Common myeloid progenitor, CD34-positive (primary cell): ENCODE results near the gene SERINC2.
"Not testable (repeated sequence)": the region's sequence is repeated elsewhere in the genome, so short reads cannot be mapped to it uniquely, and the experiment has no call there.

Source experiments
- CTCF ChIA-PET: fragments of 350-600 bp; sonication (Branson Sonifier 250); formaldehyde crosslinking; loops from one replicate; lab custom pipeline; 2021; ENCODE audit warnings: antibody characterized with exemption; lab: Charles Lee
- POLR2A ChIA-PET: fragments of 350-600 bp; sonication (Branson Sonifier 250); formaldehyde crosslinking; loops from one replicate; lab custom pipeline; 2021; ENCODE audit warnings: antibody characterized with exemption; lab: Charles Lee
- DNase-seq, 3 donors: peaks; one replicate each; pipeline versions ENCODE4 v3.0.0 to v3.0.0-alpha.2; 2013
- H3K27ac ChIP-seq, 2 experiments: 1 replicate in 1 of 2; 2 replicates in 1 of 2; pipeline ENCODE4 v1.7.0; 2013; ENCODE audit warnings: inconsistent platforms in 2 of 2, low read length in 2 of 2, mild to moderate bottlenecking in 2 of 2, low read depth in 1 of 2, moderate library complexity in 1 of 2; ENCODE audit not compliant: severe bottlenecking in 2 of 2, insufficient read depth in 1 of 2, poor library complexity in 1 of 2
- H3K27me3 ChIP-seq, 5 experiments: replicated peaks in 2 of 5; 1 replicate in 3 of 5; 2 replicates in 2 of 5; pipeline versions ENCODE4 v1.6.1 to v1.7.0; 2013; ENCODE audit warnings: low read length in 4 of 5, mild to moderate bottlenecking in 2 of 5, moderate library complexity in 2 of 5, inconsistent platforms in 1 of 5; ENCODE audit not compliant: insufficient read depth in 5 of 5, control insufficient read depth in 4 of 5
- H3K36me3 ChIP-seq, 4 experiments: 1 replicate in 2 of 4; 2 replicates in 2 of 4; pipeline versions ENCODE4 v1.6.1 to v1.7.0; 2013; ENCODE audit warnings: low read length in 3 of 4, control low read depth in 1 of 4, mild to moderate bottlenecking in 1 of 4; ENCODE audit not compliant: control insufficient read depth in 4 of 4, insufficient read depth in 4 of 4
- H3K4me1 ChIP-seq, 4 experiments: 1 replicate in 3 of 4; 2 replicates in 1 of 4; pipeline versions ENCODE4 v1.6.1 to v1.7.1; 2013; ENCODE audit warnings: low read length in 3 of 4, mild to moderate bottlenecking in 3 of 4, control low read depth in 1 of 4, inconsistent platforms in 1 of 4, moderate library complexity in 1 of 4; ENCODE audit not compliant: control insufficient read depth in 4 of 4, insufficient read depth in 4 of 4; ENCODE audit errors: control extremely low read depth in 1 of 4
- H3K4me3 ChIP-seq, 7 experiments: 1 replicate in 4 of 7; 2 replicates in 3 of 7; pipeline versions ENCODE4 v1.5.1 to v1.7.0; 2013; ENCODE audit warnings: mild to moderate bottlenecking in 7 of 7, low read length in 6 of 7, moderate library complexity in 6 of 7, inconsistent platforms in 2 of 7, low read depth in 2 of 7, control low read depth in 1 of 7; ENCODE audit not compliant: insufficient read depth in 4 of 7, control insufficient read depth in 1 of 7; ENCODE audit errors: extremely low read depth in 1 of 7
- H3K9me3 ChIP-seq, 5 experiments: 1 replicate in 4 of 5; 2 replicates in 1 of 5; pipeline versions ENCODE4 v1.6.1 to v1.7.1; 2013; ENCODE audit warnings: low read length in 4 of 5, mild to moderate bottlenecking in 2 of 5, inconsistent platforms in 1 of 5, low read depth in 1 of 5, moderate library complexity in 1 of 5; ENCODE audit not compliant: control insufficient read depth in 4 of 5, insufficient read depth in 2 of 5; ENCODE audit errors: control extremely low read depth in 1 of 5
- WGBS: methylation state at CpG from one replicate; pipeline ENCODE4 v1.1.5; 2013; ENCODE audit not compliant: insufficient coverage; 5-methylcytosine and 5-hydroxymethylcytosine counted together

SERINC2 gene

DNA sequence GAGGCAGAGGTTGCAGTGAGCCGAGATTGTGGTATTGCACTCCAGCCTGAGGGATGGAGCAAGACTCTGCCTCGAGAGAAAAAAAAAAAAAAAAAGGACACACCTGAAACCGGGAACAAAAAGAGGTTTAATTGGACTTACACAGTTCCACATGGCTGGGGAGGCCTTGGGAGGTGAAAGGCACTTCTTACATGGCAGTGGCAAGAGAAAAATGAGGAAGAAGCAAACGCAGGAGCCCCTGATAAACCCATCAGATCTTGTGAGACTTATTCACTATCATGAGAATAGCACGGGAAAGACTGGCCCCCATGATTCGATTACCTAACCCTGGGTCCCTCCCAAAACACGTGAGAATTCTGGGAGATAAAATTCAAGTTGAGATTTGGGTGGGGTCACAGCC lies 61.6 kb downstream of the SERINC2 start:
- H3K9me3 ChIP-seq = peaks cover 0 to 11% (median 1%) of the 10 kb centered on the region in 5 experiments
- POLR2A ChIA-PET, H3K27ac ChIP-seq, DNase-seq, H3K27me3 ChIP-seq, H3K36me3 ChIP-seq, H3K4me3 ChIP-seq: not testable (repeated sequence)
- 83% methylated on average over 6 of the region's 7 CpGs for WGBS
- peaks cover 0 to 19% (median 6%) of the 10 kb centered on the region in 4 experiments for H3K4me1 ChIP-seq
- CTCF ChIA-PET = interaction anchor here (1.6 kb wide), 1 partner anchor 9 kb away, joined by 3 read pairs; no protein-coding TSS in a partner anchor

DNA sequence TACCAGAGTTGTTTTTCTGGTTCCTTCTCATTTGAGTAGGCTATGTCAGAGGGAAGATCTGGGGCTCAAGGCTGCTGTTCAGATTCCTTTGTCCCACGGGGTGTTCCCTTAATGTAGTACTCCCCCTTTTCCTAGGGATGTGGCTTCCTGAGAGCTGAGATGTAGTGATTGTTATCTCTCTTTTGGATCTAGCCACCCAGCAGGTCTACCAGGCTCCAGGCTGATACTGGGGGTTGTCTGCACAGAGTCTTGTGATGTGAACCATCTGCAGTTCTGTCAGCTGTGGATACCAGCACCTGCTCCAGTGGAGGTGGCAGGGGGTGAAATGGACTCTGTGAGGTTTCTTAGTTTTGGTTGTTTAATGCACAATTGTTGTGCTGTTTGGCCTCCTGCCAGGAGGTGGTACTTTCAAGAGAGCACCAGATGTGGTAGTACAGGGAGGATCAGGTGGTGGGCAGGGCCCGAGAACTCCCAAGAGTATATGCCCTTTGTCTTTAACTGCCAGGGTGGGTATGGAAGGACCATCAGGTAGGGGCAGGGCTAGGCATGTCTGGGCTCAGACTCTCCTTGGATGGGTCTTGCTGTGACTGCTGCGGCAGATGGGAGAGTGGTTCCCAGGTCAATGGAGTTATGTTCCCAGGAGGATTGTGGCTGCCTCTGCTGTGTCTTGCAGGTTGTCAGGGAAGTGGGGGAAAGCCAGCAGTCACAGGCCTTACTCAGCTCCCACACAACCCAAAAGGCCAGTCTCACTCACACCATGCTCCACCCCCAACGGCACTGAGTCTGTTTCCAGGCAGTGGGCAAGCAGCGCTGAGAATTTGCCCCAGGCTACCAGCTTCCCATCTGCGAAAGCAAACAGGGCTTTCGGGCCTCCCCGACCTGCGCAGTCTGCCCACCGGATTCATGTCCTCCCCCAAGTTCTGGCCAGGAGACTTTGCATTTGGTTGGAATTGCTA lies 64.2 kb downstream of the SERINC2 start:
- Histone ChIP-seq H3K4me3 (no peak overlapping the region), H3K4me1 (peaks cover 0 to 18% (median 6%) of the 10 kb centered on the region in 4 experiments), H3K27me3 (no peaks in the 10 kb centered on the region), H3K27ac (no peak overlapping the region), H3K9me3 (peaks cover 0 to 9% (median 1%) of the 10 kb centered on the region in 5 experiments), H3K36me3 (no peaks in the 10 kb centered on the region)
- 64% methylated on average over 6 of the region's 10 CpGs for WGBS
- peak in 2 of 3 donors; percentile 55 to 74 for DNase-seq
- POLR2A ChIA-PET = no interaction called here
- CTCF ChIA-PET = interaction anchor here (1.6 kb wide), 1 partner anchor 111 kb away, joined by 3 read pairs; no protein-coding TSS in a partner anchor

DNA sequence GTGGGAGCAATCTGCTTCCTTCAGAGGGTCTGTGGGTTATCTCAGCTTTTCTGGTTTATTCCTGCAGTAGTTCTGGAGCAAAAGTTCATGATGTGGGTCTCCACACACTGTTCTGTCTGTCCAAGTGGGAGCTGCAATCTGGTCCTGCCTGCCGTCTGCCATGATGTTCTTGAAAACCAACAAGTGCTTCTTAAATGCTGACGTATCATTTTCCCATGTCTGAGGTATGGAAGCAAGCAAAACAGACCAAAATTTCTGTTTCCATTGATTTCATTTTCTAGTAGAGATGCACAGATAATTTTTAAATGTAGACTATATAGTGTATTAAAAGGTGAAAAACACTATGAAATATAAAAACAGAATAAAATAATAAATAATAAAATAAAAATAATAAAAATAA lies 65.2 kb downstream of the SERINC2 start:
- ChIA-PET CTCF (interaction anchor here (1.2 to 1.6 kb wide), 2 partner anchors 55 to 110 kb away, joined by 3 read pairs; no protein-coding TSS in a partner anchor), POLR2A (no interaction called here)
- DNase-seq = no peak
- 100% methylated on average over 1 of the region's 2 CpGs for WGBS
- Histone ChIP-seq H3K9me3 (peaks cover 0 to 1% (median 0%) of the 10 kb centered on the region in 5 experiments), H3K36me3 (no peaks in the 10 kb centered on the region), H3K27ac (no peak overlapping the region), H3K4me1 (peaks cover 0 to 25% (median 13%) of the 10 kb centered on the region in 4 experiments), H3K27me3 (no peaks in the 10 kb centered on the region), H3K4me3 (no peak overlapping the region)

DNA sequence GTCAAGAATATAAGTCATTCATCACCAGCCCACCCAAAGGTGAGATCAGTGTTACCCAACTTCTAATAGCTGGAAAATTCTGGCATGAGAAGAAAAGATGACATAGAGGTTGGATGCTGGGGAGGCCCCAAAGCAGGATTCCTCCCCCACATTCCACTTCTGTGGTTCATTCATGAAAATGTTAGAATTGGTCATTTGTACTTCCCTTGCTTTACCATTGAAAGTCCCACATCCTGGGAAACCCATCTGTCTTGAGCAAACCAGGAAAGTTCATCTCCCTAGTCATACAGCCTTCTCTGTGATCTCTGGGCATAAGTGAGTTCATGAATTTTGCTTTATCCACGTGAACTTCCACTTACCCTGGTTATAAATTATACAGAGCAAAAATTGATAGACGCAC lies 66.8 kb downstream of the SERINC2 start:
- Histone ChIP-seq H3K9me3 (peaks cover 0 to 1% (median 0%) of the 10 kb centered on the region in 5 experiments), H3K4me3 (no peak overlapping the region), H3K4me1 (peaks cover 4 to 35% (median 21%) of the 10 kb centered on the region in 4 experiments), H3K27me3 (no peaks in the 10 kb centered on the region), H3K27ac (no peak overlapping the region), H3K36me3 (no peaks in the 10 kb centered on the region)
- CTCF ChIA-PET = no interaction called here
- DNase-seq = no peak
- POLR2A ChIA-PET = no interaction called here
- no CpG with 5 or more reads among the region's 2 CpGs for WGBS

DNA sequence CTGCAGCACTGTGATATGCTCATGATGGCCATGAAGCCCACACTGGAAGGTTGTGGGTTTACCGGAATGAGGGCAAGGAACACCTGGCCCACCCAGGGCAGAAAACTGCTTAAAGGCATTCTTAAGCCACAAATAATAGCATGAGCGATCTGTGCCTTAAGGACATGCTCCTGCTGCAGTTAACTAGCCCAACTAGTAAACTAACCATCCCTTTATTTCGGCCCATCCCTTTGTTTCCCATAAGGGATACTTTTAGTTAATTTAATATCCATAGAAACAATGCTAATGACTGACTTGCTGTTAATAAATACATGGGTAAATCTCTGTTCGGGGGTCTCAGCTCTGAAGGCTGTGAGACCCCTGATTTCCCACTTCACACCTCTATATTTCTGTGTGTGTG lies 67.4 kb downstream of the SERINC2 start:
- H3K9me3 ChIP-seq, CTCF ChIA-PET, DNase-seq, H3K27ac ChIP-seq, H3K27me3 ChIP-seq, H3K36me3 ChIP-seq, POLR2A ChIA-PET, H3K4me3 ChIP-seq: not testable (repeated sequence)
- H3K4me1 ChIP-seq = peaks cover 4 to 37% (median 21%) of the 10 kb centered on the region in 4 experiments
- WGBS = 100% methylated on average over 1 of the region's 4 CpGs

DNA sequence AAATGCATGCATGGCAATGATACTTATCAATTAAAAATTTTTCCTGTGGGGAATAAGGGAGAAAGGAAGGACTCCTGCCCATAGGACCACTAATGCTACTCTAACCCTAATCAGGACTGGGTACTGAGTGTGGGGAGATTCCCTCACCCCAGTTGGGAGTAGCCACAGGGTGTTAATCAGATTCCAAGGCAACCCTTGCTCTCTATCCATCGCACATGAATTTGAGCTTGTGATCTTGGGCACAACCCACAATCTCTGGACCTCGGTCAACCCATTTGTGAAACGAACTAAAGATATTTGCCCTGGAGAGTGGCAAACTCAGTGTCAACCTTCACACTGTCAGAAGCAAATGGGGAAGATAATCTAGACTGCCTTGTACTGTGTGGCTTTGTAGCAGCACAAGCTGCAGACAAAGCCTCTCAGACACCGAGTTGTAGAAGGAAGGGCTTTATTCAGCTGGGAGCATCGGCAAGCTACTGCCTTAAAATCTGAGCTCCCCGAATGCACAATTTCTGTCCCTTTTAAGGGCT lies 69.5 kb downstream of the SERINC2 start:
- H3K36me3 ChIP-seq = no peaks in the 10 kb centered on the region
- no peaks in the 10 kb centered on the region for H3K27me3 ChIP-seq
- H3K9me3 ChIP-seq = peaks cover 0 to 1% (median 0%) of the 10 kb centered on the region in 5 experiments
- ChIA-PET POLR2A (interaction anchor here (0.7 kb wide), 1 partner anchor 186 kb away, joined by 3 read pairs; the partner anchor contains the start of genes SNRNP40 and ZCCHC17), CTCF (interaction anchor here (1.4 kb wide), 1 partner anchor 18 kb away, joined by 3 read pairs; no protein-coding TSS in a partner anchor)
- peak in 2 of 3 donors; percentile 18 to 39 for DNase-seq
- peaks cover 4 to 30% (median 18%) of the 10 kb centered on the region in 4 experiments for H3K4me1 ChIP-seq
- WGBS = 100% methylated on average over 3 of the region's 6 CpGs
- no peak overlapping the region for H3K4me3 ChIP-seq
- H3K27ac ChIP-seq = peak overlapping the region; percentile 79 to 83
